ENCODE data around the gene SYNE3. TPM values are rescaled to one million over a fixed set of nuclear protein-coding genes. Genes with fewer than 3 reads are reported as not detected.

Gene SYNE3
- total and polyA plus RNA-seq, 7 donors: 0.45 to 4.7 (median 3.4) TPM

DNA sequence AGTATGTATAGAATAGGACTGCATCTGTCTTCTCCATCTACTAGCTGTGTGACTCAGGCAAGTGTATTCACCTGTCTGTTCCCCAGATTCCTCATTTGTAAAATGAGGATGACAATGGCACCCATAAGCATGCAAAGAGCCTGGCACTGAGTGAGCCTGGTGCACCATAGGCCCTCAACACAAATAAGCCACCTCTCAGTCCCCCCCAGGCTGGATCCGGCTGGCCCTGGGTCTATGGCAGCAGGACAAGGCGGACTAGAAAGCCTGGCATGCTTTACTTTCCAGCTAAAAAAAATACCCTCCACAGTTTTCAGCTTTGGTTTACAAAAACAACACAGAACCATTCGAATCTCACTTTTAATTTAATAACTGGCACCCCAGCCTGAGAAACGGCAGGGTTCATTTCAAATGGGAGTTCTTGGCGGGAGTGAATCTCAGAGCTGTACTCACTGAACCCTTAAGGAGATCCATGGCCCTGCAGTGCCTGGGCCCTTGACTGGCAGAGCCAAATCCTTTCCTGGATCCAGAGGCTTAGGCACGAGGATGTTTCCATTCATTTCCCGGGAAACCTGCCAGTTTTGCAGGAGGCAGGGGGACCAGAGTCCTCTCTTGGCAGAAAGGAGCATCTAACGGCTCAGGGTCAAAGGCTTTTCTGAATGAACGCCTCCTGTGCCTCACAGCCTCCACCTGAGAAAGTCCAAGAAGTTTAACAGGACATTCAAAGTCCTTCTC, 17.7 kb downstream of the SYNE3 start:
- Histone ChIP-seq H3K36me3 (ENCODE audit: insufficient read depth in 1 of 2, low read depth in 1 of 2) (no peaks in the 10 kb centered on the region), H3K4me1 (peaks cover 18% of the 10 kb centered on the region), H3K27ac (no peak overlapping the region), H3K27me3 (ENCODE audit: insufficient read depth in 3 of 3, low read length in 2 of 3) (no peaks in the 10 kb centered on the region), H3K4me3 (no peak overlapping the region), H3K9me3 (no peaks in the 10 kb centered on the region)
- intact Hi-C loops (cut with DNase I): no loop called here
- ATAC-seq: no peak
- no peak for DNase-seq
- TF ChIP-seq, protein P1, sequence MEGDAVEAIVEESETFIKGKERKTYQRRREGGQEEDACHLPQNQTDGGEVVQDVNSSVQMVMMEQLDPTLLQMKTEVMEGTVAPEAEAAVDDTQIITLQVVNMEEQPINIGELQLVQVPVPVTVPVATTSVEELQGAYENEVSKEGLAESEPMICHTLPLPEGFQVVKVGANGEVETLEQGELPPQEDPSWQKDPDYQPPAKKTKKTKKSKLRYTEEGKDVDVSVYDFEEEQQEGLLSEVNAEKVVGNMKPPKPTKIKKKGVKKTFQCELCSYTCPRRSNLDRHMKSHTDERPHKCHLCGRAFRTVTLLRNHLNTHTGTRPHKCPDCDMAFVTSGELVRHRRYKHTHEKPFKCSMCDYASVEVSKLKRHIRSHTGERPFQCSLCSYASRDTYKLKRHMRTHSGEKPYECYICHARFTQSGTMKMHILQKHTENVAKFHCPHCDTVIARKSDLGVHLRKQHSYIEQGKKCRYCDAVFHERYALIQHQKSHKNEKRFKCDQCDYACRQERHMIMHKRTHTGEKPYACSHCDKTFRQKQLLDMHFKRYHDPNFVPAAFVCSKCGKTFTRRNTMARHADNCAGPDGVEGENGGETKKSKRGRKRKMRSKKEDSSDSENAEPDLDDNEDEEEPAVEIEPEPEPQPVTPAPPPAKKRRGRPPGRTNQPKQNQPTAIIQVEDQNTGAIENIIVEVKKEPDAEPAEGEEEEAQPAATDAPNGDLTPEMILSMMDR (IDR thresholded peaks at IDR 0.05): no peak
- 39 to 52% (median 46%) methylated on average over 9 of the region's 9 CpGs for WGBS, 3 donors

DNA sequence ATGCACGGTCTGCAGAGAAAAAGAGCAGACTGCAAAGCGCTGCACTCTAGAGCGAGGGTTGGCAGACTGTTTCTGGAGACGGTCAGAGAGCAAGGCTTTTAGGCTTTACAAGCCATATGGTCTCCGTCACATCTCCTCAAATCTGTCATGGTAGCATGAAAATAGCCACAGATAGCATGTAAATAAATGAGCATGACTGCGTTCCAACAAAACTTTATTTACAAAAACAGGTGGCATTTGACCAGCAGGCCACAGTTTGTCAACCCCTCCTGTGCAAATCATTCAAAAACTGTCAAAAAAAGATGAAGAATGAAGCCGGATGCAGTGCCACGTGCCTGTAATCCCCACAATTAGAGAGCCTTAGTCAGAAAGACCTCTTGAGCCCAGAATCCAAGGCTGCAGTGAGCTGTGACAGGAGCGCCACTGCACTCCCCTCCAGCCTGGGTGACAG, 18.9 kb downstream of the SYNE3 start:
- intact Hi-C loops (cut with DNase I): no loop called here
- TF ChIP-seq, protein P1 (IDR thresholded peaks at IDR 0.05): no peak
- Histone ChIP-seq H3K27me3 (ENCODE audit: insufficient read depth in 3 of 3, low read length in 2 of 3) (no peaks in the 10 kb centered on the region), H3K4me3 (no peak overlapping the region), H3K27ac (no peak overlapping the region), H3K9me3 (no peaks in the 10 kb centered on the region), H3K4me1 (peaks cover 18% of the 10 kb centered on the region), H3K36me3 (ENCODE audit: insufficient read depth in 1 of 2, low read depth in 1 of 2) (no peaks in the 10 kb centered on the region)
- no peak for ATAC-seq
- DNase-seq: no peak
- WGBS, 3 donors: 63 to 74% (median 64%) methylated on average over 9 of the region's 9 CpGs

DNA sequence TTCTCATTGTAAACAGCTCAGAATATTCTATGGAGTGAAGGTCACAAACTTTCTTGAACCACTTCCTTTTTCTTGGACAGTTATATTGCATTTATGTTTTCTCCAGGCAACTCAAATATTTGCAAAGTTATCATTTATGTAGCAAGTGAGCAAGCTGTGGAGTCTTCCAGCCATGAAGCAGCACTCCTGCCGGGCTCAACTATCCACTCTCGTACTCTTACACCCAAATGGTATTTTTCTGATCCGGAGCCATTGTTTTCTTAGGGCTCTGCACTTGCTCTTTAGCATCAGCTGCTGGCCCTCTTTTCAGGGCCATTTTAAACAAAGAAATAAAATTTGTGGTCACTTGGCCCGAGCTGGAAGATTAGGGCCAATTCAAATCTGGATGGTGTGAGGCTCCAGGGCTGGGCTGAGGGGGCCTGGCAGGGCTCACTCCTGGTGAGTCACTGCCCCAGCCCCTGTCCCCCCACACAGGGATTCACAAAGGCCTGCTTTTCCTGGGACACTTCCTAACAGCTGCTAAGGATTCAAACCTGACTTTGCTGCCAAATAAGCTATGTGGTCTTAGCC, 19.7 kb downstream of the SYNE3 start:
- no peaks in the 10 kb centered on the region for H3K36me3 ChIP-seq (ENCODE audit: insufficient read depth in 1 of 2, low read depth in 1 of 2)
- no peaks in the 10 kb centered on the region for H3K9me3 ChIP-seq
- peaks cover 18% of the 10 kb centered on the region for H3K4me1 ChIP-seq
- TF ChIP-seq, protein P1 (IDR thresholded peaks at IDR 0.05): no peak
- no peak overlapping the region for H3K4me3 ChIP-seq
- DNase-seq (no peak), ATAC-seq (peak in 3 of 4 donors; percentile 37 to 51 (median 48))
- H3K27me3 ChIP-seq (ENCODE audit: insufficient read depth in 3 of 3, low read length in 2 of 3): no peaks in the 10 kb centered on the region
- intact Hi-C loops (cut with DNase I): no loop called here
- no peak overlapping the region for H3K27ac ChIP-seq
- 28 to 64% (median 48%) methylated on average over 4 of the region's 4 CpGs for WGBS, 3 donors

DNA sequence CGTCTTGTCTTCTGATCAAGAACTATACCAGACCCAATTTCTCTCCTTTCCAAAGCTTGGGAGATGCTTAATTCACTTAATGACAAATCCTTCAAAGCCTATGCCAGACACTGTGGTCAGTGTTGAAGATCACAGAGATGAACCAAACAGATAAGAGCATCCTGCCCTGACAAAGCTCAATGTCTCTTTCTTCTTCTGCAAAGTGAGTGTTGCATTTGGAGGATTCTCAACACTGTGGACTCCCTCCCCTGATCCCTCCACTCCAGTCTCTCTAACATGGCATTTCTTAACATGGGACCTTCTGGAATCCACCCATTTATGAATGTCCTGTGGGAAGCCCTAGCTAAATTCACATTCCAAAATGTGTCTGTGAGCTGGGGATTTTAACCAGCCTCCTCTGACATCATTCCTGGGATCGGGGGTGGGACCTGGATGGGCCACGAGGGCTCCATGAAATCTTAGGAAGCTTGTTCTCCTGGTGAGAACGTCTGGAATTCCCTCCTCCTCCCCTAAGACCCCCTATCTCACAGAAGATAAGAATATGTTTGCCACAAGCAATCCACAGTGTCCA, 20.3 kb downstream of the SYNE3 start:
- H3K4me1 ChIP-seq: peaks cover 21% of the 10 kb centered on the region
- H3K36me3 ChIP-seq (ENCODE audit: insufficient read depth in 1 of 2, low read depth in 1 of 2): no peaks in the 10 kb centered on the region
- no peak overlapping the region for H3K27ac ChIP-seq
- WGBS, 3 donors: 53 to 55% (median 55%) methylated on average over 4 of the region's 4 CpGs
- H3K27me3 ChIP-seq (ENCODE audit: insufficient read depth in 3 of 3, low read length in 2 of 3): no peaks in the 10 kb centered on the region
- DNase-seq (no peak), ATAC-seq (no peak)
- intact Hi-C loops (cut with DNase I): no loop called here
- no peak overlapping the region for H3K4me3 ChIP-seq
- no peaks in the 10 kb centered on the region for H3K9me3 ChIP-seq
- TF ChIP-seq, protein P1 (IDR thresholded peaks at IDR 0.05): no peak
